GM19467 (cell line): ENCODE results near the gene LDHAL6B.

Experiments used
- ATAC-seq: cut with Tn5 transposase; IDR thresholded peaks from one replicate; pipeline ENCODE4 v1.9.1; 2021; ENCODE audit warnings: mild to moderate bottlenecking, moderate library complexity; ENCODE audit not compliant: unreplicated experiment

LDHAL6B gene

GRCh38 chr15:59176653-59177316 lies 29.9 kb upstream of the LDHAL6B start:
- no peak for ATAC-seq

- ATAC-seq: no peak
Measured at GRCh38 chr15:59177317-59177660, 29.4 kb upstream of the LDHAL6B start.

DNA sequence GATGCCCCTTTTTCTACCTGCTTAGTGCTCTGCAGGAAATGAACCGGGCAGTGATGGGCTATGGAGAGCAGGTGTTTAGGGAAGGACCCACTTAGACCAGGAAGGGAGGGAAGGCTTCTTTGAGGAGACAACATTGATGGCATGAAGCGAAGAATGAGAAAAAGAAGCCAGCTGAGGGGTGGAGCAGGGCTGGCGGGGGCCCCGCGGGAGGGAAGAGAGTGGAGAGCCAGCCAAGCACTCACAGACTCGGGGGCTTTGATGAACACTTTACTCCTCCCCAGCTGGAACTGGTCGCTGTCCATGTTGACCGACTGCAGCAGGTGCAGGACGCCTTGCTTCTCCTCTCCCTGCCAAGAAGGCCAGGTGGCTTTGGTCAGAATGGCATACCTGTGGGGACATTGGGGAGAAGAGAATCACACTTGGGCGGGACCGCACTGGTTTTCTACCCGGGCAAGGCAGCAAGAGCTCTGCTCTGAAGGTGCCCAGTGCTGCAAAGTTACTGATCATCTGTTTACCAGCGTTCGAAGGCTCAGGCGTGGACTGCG lies 28.4 kb upstream of the LDHAL6B start:
- no peak for ATAC-seq

GRCh38 chr15:59179717-59180116 lies 26.9 kb upstream of the LDHAL6B start:
- no peak for ATAC-seq

GRCh38 chr15:59180945-59181600 lies 25.6 kb upstream of the LDHAL6B start:
- no peak for ATAC-seq

- ATAC-seq: no peak
Measured at GRCh38 chr15:59185725-59186124, 20.9 kb upstream of the LDHAL6B start.

GRCh38 chr15:59186501-59186900 lies 20.1 kb upstream of the LDHAL6B start:
- ATAC-seq: no peak

DNA sequence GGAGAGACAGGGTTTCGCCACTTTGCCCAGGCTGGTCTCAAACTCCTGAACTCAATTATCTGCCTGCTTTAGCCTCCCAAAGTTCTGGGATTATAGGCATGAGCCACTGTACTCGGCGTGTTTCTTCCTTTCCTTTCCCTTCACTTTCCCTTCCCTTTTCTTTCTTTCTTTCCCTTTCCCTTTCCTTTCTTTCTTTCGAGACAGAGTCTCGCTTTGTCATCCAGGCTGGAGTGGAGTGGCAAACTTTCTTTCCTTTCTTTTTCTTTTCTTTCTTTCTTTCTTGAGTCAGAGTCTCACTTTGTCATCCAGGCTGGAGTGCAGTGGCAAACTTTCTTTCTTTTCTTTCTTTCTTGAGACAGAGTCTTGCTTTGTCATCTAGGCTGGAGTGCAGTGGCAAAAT lies 17.4 kb upstream of the LDHAL6B start:
- no peak for ATAC-seq

DNA sequence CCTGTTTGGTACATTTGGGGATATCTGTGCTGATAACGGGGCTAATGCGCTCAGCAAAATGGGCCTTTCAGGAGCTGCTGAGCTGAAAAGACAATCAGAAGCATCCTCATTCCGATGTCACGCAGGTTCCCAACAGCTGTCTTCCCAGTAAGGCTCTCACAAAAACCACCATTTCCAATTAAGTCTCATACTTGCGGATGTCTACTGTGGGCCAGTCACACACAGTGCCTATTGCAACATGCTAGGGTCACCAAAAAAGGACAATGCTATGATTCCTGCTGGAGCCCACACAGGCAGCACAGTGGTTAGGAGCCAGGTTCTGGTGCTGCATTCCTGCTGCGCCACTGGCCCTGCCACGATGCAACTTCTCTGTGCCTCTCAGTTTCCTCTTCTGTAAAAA lies 16.4 kb upstream of the LDHAL6B start:
- ATAC-seq: no peak

GRCh38 chr15:59191855-59192237 lies 14.8 kb upstream of the LDHAL6B start:
- ATAC-seq: no peak

GRCh38 chr15:59194639-59195325 lies 11.9 kb upstream of the LDHAL6B start:
- no peak for ATAC-seq

GRCh38 chr15:59196416-59196815 lies 10.2 kb upstream of the LDHAL6B start:
- ATAC-seq: no peak

DNA sequence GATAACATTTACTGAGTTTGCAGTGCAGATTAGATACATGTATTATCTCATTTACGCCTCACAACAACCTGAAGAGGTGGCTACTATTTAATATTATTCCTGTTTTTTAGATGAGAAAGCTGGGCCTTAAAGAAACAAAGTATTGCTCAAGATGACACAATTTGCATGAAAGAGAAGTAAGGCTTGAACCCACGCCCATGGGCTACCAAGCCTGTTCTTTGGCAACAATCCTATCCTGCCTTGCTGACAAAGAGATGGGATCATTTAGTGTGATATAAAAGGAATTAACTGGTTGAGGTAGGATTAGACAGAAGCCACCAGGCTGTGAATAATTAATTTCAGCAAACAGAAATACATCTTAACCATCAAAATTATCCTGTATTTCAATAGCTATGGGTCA lies 9.2 kb upstream of the LDHAL6B start:
- no peak for ATAC-seq

DNA sequence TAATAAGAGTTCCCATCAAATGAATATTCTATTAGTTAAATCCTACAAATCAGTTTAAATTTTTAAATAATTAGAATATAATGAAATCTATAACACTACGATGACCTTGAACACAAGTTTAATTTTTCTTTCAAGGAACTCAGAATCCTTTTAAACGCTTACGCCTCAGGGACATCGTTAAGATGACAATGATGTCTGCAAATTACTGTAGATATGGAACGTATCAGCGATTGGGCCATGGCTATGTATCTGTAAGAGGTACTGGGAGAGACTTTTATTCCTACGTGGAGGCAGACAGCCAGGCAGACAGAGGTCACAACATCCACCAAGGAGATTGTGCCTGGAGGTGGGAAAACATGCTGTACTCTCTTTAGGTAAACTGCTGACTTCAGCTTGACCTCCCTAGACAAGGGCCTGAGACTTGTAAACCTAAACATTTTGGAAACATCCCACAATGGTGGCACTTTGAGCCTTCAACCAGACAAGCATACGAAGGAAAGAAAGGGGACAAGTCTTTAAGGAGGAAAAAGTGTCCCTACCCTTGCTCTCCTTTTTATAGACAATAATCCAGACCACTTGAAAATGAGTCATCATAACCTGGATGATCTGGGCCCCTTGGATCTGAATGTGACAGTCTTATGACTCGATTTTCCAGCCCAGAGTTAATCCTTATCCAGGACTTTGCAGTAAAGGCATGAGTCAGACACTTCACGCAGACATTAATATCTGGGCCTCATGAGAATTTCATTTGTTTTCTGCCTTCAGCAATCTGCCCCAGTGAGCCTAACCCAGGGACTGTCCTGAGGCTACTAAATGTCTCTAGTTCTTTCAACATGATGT lies 6.8 kb upstream of the LDHAL6B start:
- no peak for ATAC-seq

DNA sequence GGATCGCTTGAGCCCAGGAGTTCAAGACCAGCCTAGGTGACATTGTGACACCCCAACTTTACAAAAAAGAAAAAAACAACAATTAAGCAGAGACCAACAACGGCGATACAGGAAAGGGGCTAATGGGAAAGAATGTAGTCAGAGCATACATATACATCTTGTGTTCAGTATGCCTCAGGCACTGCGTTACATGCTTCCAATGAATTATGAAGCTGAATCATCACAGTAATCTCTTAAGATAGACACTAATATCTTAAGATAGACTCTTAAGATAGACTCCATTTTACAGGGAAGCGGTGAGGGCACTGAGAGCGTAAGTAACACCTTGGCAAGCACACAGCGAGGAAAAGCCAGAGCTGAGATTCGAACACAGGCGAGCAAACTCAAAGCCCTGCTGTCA lies 6.1 kb upstream of the LDHAL6B start:
- no peak for ATAC-seq

- no peak for ATAC-seq
Measured at GRCh38 chr15:59203008-59203407, 3.6 kb upstream of the LDHAL6B start.

- ATAC-seq: no peak
Measured at GRCh38 chr15:59203657-59204056, 3.0 kb upstream of the LDHAL6B start.

DNA sequence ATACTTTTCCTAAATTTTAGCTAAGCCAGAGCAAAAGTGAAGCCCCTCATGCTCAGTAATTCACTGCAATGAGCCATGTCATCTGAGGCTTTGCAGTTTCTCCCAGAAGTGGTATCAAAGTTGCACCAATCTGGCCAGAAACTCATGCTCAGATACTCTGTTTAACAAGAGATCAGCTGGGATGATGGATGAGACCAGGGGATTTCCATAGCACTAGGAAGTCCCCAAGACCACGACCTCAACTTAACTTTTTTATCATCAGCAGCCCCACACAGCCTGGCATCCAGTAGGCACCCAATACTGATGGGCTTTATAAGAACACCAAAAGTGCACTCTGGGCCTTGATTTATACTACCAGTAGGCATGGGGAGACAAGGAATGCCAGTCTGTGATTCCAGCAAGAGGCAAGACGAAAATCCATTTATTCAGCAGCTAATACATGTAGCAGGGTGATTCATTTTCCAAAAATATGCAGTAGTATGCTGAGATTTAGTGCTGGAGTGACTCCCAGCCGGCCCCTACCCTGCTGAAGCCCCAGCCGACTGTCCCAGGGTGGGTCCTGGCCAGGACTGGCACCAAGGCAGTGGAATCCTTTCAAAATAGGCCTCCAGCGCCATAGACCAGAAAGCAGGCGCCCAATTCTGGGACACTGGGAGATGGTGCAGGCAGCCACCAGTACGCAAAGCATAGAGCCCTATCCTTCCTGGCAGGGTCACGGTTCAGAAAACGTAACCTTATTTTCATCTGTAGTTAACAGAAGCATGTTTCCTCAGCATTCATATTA lies 612 bp upstream of the LDHAL6B start:
- ATAC-seq: no peak

GRCh38 chr15:59208613-59209249 lies 2.1 kb downstream of the LDHAL6B start:
- no peak for ATAC-seq

- ATAC-seq: no peak
Measured at GRCh38 chr15:59210186-59210585, 3.5 kb downstream of the LDHAL6B start.
